Breast epithelium (tissue), 4 donors: ENCODE data around the gene PTF1A. TPM values are rescaled to one million over a fixed set of nuclear protein-coding genes. Genes with fewer than 3 reads are reported as not detected.

Experiments used
- DNase-seq, 2 donors: peaks; one replicate each; pipeline ENCODE4 v3.0.0-alpha.2; 2019; ENCODE audit warnings: low spot score in 2 of 2
- H3K27ac ChIP-seq, 2 donors: fragments of 200-600 bp; sonication (generic) in 1 of 2; one replicate each; pipeline ENCODE4 v1.5.1; 2016 to 2019; ENCODE audit warnings: mild to moderate bottlenecking in 1 of 2
- H3K27me3 ChIP-seq, 2 donors: fragments of 200-600 bp; sonication (generic) in 1 of 2; one replicate each; pipeline versions ENCODE4 v1.5.1 to v1.6.0; 2017 to 2019; ENCODE audit warnings: control low read depth in 1 of 2, mild to moderate bottlenecking in 1 of 2
- H3K36me3 ChIP-seq: fragments of 200-600 bp; one replicate; pipeline ENCODE4 v1.5.1; 2019
- H3K4me1 ChIP-seq, 2 donors: fragments of 200-600 bp; sonication (generic); one replicate each; pipeline ENCODE4 v1.5.1; 2016 to 2019; ENCODE audit warnings: control low read depth in 1 of 2
- H3K4me3 ChIP-seq, 3 donors: fragments of 200-600 bp; sonication (generic); 1 replicate in 2 of 3; 2 replicates in 1 of 3; pipeline ENCODE4 v1.5.1; 2016 to 2019; ENCODE audit warnings: mild to moderate bottlenecking in 3 of 3, moderate library complexity in 2 of 3
- H3K9me3 ChIP-seq, 2 donors: fragments of 200-600 bp; sonication (generic) in 1 of 2; one replicate each; pipeline ENCODE4 v1.5.1; 2016 to 2019; ENCODE audit warnings: control low read depth in 1 of 2
- CTCF ChIP-seq, 3 donors: fragments of 450-650 bp; IDR thresholded peaks; one replicate each; pipeline ENCODE4 v1.5.1; 2016 to 2017; ENCODE audit warnings: antibody characterized with exemption in 3 of 3, mild to moderate bottlenecking in 3 of 3, moderate library complexity in 3 of 3
- POLR2A ChIP-seq: fragments of 450-650 bp; IDR thresholded peaks from one replicate; pipeline ENCODE4 v1.6.1; 2016; ENCODE audit warnings: antibody characterized with exemption, mild to moderate bottlenecking, moderate library complexity
- POLR2AphosphoS5 ChIP-seq, 3 donors: sonication (generic); formaldehyde crosslinking; IDR thresholded peaks; one replicate each; pipeline ENCODE4 v1.6.1; 2017; ENCODE audit warnings: antibody characterized with exemption in 3 of 3
- intact Hi-C: fragments of 100-400 bp; cut with DNase I; formaldehyde crosslinking; loops from one replicate; pipeline ENCODE4 v1.15.1; 2023; ENCODE audit warnings: low total_unique reads
- total RNA-seq, 3 donors: library from RNA; depleted of rRNA; stranded (reverse); fragments of >200 nt; gene quantifications; one replicate each; pipeline ENCODE4 v1.1.0, GENCODE V29; 2016

PTF1A gene
- total RNA-seq, 3 donors from 2014 or later = not detected

- Histone ChIP-seq H3K4me3 (no peak overlapping the region), H3K27me3 (peaks cover 0 to 85% of the 10 kb centered on the region in 2 donors), H3K36me3 (no peaks in the 10 kb centered on the region), H3K4me1 (no peaks in the 10 kb centered on the region), H3K9me3 (no peaks in the 10 kb centered on the region), H3K27ac (no peak overlapping the region)
- TF ChIP-seq POLR2AphosphoS5 (IDR thresholded peaks at IDR 0.05) (no peak), POLR2A (no peak), CTCF (IDR thresholded peaks at IDR 0.05) (no peak)
- intact Hi-C loops = no loop called here
- no peak for DNase-seq
Measured at GRCh38 chr10:23198610-23198939, 6.5 kb downstream of the PTF1A start.

DNA sequence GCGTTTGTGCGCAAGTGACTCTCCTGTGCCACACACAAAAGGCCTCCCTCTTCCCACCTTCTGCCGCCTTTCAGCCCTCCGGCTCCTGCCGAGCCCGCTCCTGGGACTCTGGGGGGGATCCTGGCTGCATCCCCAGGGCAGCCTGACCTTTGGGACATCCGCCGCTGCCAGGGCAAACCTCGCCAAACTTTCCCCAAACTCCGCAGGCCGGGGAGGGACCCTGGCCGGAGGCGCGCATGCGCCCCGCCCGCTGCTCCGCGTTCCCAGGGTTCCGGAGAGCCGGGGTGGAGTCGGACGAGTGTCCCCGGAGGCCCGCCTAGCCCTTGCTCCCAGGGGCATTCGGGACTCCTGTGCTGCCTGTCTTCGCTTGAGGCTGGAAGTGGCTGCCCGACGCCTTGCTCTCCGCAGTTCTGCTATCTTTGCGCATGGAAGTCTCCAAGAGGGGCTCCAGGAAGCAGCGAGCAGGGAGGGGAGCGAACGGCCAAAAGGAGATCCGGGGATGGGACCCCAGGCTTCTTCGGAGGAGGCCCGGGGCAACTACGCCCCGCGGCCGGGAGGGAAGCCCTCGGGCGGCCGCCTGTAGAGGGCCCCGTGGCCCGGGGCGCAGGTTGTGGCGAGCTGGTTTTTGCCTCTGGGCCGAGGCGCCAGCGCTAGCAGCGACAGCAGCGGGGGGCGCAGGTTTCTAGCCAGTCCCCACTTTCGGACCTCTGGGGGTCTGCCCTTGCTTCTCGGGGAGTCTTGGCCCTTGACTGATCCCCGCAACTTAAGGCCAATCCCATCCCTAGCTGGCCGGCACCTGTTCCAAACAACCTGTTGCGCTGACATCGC is 7.0 kb downstream of the PTF1A start:
- Histone ChIP-seq H3K27ac (no peak overlapping the region), H3K4me1 (no peaks in the 10 kb centered on the region), H3K4me3 (no peak overlapping the region), H3K36me3 (no peaks in the 10 kb centered on the region), H3K27me3 (peaks cover 0 to 85% of the 10 kb centered on the region in 2 donors), H3K9me3 (no peaks in the 10 kb centered on the region)
- no peak for DNase-seq
- no peak for TF ChIP-seq CTCF (IDR thresholded peaks at IDR 0.05)
- TF ChIP-seq POLR2A = no peak
- no peak for TF ChIP-seq POLR2AphosphoS5 (IDR thresholded peaks at IDR 0.05)
- intact Hi-C loops = no loop called here

DNA sequence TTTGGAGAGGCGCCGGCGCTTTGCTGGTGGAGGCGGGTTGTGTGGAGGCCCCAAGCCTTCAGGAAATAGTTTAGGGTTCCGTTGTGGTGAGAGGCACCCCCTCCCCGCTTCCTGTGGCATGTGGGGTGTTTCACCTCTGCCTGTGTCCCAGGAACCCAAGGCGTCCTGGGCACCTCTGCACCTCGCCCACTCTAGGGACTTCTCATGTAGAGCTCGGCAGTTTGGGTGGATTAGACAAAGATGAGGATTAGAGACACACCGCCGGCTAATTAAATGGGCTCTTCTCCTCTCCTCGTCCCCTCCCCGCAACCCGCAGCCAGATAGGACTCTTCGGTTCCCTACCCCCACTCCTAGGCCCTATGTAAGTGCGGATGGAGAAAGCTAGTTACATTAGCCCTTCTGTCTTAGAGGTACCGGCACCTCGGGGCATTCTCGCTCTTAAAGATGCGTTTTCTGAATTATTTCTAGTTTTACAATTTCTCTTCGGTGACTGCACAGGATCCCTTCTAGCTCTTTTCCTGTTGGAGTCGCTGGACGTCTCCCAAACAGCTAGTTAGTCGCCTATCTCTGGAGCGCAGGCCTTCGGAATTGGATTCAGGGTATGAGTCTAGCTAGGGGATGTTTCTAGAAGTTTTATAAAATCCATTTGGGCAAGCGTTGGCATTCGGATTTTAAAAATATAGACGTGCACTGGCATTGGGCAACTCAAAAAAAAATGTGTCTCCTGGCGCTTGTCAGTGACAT is 7.8 kb downstream of the PTF1A start:
- H3K27me3 ChIP-seq = peaks cover 0 to 85% of the 10 kb centered on the region in 2 donors
- TF ChIP-seq POLR2AphosphoS5 (IDR thresholded peaks at IDR 0.05) (no peak), POLR2A (no peak), CTCF (IDR thresholded peaks at IDR 0.05) (no peak)
- DNase-seq = no peak

DNA sequence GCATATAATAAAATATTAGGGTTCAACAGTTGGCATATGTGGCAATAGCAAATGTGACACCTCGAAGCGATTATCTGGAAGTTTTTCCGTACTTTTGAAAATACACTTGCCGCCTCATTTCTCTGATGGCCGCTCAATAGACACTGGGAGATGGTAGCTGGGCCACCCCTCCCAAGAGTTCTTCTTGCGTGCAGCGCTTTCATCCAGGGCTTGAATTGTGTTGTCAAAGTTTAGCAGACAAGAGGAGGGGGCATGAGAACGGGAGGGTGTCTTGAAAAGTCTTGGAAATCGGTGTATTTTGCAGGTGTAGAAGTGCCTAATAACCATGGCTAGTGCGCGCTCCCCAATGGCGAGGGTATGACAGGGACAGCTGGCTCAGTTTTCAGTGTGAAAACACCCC is 8.5 kb downstream of the PTF1A start:
- no peak for DNase-seq
- Histone ChIP-seq H3K27me3 (peaks cover 0 to 82% of the 10 kb centered on the region in 2 donors), H3K9me3 (no peaks in the 10 kb centered on the region), H3K4me1 (no peaks in the 10 kb centered on the region), H3K36me3 (no peaks in the 10 kb centered on the region), H3K27ac (no peak overlapping the region), H3K4me3 (no peak overlapping the region)
- intact Hi-C loops = no loop called here
- TF ChIP-seq CTCF (IDR thresholded peaks at IDR 0.05) = no peak
- no peak for TF ChIP-seq POLR2AphosphoS5 (IDR thresholded peaks at IDR 0.05)
- no peak for TF ChIP-seq POLR2A

More for the DNA sequence above, 7.8 kb downstream of the PTF1A start:
- H3K9me3 ChIP-seq = no peaks in the 10 kb centered on the region
- H3K27ac ChIP-seq = no peak overlapping the region
- no peak overlapping the region for H3K4me3 ChIP-seq
- intact Hi-C loops = no loop called here
- no peaks in the 10 kb centered on the region for H3K36me3 ChIP-seq
- H3K4me1 ChIP-seq = no peaks in the 10 kb centered on the region
